Stimulated activated CD4-positive, alpha-beta T cell treated with anti-CD3 and anti-CD28 coated beads, Interleukin-4, amount 100 ng/mL, for 1 hour (primary cell): ENCODE measurements around the gene C17orf78.
"Not testable (repeated sequence)": the region's sequence is repeated elsewhere in the genome, so short reads cannot be mapped to it uniquely, and the experiment has no call there.

Experiments used
- DNase-seq: peaks from one replicate; pipeline ENCODE4 v3.0.0-alpha.2; 2020

C17orf78 gene

GRCh38 chr17:37375706-37376105 is at the start of gene C17orf78:
Gene C17orf78 (plus strand): TSS chr17:37375985. CDS start chr17:37376093, 108 bp downstream.
- DNase-seq, result no peak

DNA sequence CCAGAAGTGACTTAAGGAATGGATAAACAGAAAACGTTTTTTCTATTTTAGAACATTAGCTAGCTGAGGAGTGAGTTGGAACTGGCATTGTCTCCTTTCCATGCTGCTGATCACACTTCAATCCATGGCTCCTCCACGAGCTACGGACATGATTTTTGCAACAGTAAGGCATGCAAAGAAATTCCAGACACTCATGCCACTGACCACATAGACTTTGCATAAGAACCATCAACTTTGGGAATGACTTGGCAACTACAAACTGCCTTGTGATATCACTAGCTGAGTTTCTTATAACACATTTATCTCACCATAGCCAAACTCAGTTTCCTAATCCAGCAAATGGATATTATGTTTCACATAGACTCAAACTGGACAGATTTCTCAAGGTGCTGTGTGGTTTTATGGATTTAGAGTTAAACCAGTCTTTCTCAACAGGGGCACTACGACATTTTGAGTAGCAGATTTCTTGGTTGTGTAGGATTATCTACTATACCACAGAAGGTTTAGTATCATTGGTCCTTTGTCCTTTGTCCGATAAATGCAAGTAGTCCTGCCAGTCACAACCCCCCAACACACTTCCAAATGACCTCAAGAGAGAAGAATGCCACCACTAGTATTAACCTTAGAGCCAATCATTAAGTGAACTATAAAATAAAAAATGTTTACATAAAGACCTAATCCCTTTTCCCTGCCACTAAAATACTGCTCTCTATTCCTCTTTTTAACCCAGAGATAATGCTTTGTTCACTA is 48.3 kb upstream of the C17orf78 start:
- DNase-seq, result no peak

DNA sequence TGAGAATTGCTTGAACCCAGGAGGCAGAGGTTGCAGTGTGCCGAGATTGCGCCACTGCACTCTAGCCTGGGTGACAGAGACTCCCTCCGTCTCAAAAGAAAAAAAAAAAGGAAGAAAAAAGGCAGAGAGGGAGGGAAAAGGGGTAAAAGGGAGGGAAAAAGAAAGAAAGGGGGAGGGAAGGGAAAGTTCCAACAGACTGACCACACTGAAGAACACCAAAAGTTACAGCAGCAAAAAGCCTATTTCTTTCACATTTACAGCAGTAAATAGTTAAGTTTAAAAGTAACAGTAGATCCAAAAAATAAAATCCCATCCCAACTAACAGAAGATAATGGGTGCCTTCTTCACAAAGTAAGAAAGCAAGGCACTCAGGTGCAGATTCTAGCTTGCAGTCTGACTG is 36.9 kb upstream of the C17orf78 start:
- DNase-seq, result no peak

DNA sequence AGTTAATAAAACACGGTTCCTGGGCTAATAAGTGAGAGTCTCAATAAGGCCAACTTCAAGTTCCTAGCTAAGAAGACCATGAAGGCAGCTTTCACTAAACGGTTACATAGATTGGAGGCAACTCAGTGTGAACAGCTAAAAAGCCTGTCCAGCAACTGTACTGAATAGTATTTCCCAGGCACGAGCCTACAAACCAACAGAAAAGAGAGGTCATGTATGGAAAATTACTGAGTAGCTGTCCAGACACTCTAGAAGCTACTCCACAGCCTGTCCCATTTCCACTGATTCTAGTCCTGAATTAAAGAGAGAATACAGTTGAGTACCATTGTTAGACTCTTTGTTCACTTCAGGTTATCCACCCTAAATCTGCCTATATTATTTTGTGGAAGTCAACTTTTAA is 36.5 kb upstream of the C17orf78 start:
- no peak for DNase-seq

DNA sequence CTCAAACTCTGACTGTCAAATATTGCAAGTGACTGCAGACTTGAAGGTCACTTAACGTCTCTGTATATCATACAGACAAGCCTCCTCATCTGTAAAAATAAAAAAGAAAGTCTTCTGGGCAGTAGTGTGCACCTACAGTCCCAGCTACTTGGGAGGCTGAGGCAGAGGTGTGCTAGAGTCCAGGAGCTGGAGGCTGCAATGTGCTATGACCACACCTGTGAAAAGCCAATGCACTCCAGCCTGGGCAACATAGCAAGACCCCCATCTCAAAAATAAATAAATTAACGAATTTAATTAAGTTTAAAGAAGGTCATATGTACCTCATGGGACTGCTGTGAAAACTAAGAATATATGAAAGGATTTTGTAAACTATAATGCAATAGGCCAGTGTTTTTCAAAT is 35.0 kb upstream of the C17orf78 start:
- DNase-seq, result no peak

DNA sequence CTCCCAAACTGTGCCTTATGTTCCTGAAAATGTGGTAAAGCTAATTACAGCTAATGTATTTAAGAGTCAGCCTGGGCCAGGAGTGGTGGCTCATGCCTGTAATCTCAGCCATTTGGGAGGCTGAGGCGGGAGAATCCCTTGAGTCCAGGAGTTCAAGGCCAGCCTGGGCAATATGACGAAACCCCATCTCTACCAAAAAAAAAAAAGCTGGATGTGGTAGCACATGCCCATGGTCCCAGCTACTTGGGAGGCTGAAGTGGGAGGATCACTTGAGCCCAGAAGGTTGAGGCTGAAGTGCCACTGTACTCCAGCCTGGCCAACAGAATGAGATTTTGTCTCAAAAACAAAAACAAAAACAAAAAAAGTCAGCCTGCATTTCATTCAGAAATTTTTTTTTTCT is 33.2 kb upstream of the C17orf78 start:
- no peak for DNase-seq

GRCh38 chr17:37344519-37344918 is 31.3 kb upstream of the C17orf78 start:
- no peak for DNase-seq

DNA sequence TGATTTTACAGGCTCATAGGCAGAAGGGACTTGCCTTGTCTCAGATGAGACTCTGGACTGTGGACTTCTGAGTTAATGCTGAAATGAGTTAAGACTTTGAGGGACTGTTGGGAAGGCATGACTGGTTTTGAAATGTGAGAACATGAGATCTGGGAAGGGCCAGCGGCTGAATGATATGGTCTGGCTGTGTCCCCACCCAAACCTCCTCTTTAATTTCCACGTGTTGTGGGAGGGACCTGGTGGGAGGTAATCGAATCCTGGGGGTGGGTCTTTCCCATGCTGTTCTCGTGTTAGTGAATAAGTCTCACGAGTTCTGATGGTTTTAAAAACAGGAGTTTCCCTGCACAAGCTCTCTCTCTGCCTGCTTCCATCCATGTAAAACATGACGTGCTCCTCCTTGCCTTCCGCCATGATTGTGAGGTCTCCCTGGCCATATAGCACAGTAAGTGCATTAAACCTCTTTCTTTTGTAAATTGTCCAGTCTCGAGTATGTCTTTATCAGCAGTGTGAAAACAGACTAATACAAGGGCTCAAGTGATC is 28.9 kb upstream of the C17orf78 start:
- not testable (repeated sequence) for DNase-seq

GRCh38 chr17:37356796-37357569 is 18.8 kb upstream of the C17orf78 start:
- DNase-seq, result not testable (repeated sequence)

GRCh38 chr17:37358098-37358829 is 17.5 kb upstream of the C17orf78 start:
- DNase-seq, result peak; percentile 30

GRCh38 chr17:37358830-37359681 is 16.7 kb upstream of the C17orf78 start:
- peak; percentile 88 for DNase-seq

DNA sequence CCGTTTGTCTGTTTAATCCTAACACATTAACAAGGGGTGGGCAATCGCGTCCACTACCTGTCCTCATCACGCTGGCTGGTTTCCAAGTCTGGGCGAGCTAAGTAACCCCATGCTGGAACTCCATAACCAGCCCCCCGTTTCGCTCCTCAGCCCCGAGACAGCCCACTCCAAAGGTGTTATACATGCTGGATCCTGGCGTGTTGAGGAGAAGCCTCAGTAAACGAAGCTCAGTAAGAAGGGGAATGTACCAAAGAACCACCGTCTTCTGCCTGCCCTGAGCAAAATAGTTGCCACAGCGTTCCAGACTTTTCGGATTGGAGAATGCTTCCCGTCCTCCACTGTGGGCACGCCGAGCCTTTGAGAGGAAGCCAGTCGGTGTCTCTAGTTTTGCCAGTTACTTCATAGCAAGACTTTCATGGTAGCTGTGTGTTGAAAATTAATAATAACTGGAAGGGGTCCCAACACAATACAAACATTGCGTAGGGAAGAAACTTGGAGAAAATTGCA is 16.1 kb upstream of the C17orf78 start:
- DNase-seq, result no peak

- no peak for DNase-seq
Observed at GRCh38 chr17:37360632-37361031, 15.2 kb upstream of the C17orf78 start.

- no peak for DNase-seq
Observed at GRCh38 chr17:37361543-37361942, 14.2 kb upstream of the C17orf78 start.

DNA sequence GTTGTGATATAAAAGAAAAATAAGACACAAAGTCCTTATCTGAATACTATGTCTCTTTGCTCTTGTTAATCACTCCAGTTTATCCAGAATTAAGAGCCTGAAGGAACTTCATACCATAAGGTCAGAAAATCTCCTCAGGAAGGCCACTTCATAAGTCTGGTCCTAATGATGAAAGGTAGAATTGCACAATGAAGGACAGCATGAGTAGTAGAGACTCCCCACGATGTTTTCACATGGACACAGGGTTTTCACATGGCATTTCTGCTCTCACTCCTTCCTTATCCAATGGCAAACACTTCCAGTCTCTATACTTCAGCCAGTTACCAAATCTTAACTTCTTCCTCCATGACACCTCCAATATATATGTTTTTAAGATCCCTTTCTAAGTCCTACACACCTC is 10.2 kb upstream of the C17orf78 start:
- DNase-seq, result no peak

- DNase-seq, result no peak
Observed at GRCh38 chr17:37368577-37368976, 7.2 kb upstream of the C17orf78 start.

DNA sequence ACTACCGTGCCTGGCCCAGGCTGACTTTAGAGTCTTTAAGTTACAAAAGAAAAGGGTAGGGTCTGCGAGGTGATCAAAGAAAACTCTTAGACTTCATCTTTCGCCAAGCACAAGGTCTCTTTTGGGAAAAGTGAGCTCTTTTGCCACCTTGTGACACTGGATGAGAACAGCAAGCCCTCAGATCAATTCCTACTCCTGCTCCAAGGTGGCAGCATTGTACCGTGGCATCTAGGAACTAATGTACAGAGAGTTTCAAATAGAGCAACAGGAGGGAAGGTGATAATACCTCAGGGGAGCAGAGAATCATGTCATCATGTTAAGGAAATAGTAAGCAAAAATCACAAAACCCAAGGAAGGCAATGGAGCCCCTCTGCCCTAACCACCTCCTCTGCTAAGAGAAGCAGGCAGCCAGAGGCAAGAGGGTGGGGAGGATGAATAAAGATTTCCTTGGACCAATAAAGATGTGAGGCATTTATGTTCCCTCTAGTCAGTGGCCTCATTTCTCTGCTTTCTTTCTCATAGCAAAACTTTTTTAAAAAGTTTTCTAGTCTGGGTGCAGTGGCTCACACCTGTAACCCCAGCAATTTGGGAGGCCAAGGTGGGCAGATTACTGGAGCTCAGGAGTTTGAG is 2.1 kb upstream of the C17orf78 start:
- peak; percentile 51 for DNase-seq

DNA sequence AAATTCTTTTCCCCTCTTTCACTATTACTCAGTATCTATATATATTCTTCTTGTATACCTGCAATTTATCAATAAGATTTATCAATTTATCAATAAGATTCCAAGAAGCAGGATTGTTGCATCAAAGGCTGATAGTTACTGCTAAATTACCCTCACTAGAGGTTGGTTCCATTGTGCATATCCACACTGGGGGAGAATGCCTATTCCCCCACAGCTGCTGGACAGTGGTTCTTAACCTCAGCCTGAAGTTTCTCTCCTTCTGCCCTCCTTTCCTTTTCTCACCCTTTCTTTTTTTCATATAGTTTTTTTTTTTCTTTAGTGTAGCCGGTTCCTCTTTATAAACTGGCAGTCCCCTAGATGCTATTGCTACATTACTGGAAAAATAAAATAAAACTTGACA is 6.3 kb downstream of the C17orf78 start:
- DNase-seq, result no peak

DNA sequence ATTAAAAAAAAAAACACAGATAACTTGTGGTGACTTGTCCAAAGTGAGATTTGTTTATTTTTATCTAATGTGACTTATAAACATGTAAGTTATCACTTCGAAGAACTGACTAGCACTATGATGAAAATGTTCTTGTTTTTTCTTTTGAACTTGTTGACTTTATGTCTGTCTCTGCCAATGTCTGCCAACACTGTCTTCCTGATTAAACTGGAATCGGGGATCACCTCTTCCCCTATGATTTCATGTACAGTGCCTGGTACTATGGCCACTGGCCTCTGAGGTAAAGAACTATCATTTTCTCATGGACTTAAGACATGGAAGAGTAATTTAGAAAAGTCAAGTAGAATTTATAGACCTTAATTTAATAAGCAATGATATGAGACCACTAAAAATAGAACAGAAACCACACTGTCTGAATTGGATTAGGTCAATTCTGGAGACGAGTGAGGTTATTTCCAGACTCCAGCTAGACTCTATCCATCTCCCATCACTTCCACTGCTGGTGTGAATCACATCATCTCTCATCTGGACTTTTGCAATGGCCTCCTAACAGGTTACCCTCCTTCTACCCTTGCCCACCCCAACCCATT is 8.9 kb downstream of the C17orf78 start:
- DNase-seq, result no peak

DNA sequence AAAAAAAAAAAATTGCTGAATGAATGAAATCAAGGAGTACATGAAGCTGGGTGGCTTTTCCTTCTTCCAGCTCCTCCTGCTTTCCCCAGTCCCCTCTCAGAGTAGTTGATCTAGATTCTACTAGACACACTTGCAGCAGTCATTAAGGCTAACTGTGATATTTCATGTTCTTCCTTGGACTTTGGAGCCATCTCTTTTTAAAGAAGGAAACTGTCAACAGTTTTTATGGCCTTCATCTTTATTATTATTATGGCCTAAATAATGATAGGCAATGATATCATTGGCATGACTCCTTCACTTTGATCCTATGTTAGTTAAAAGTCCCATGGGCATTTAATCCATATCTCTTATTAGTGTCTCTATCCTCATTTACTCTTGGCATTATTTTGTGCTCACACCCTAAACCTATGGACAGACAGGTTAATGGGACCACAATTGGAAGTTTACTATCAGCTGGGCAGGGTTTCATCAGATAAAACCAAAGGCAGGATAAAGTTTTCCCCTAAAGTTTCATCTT is 9.7 kb downstream of the C17orf78 start:
- DNase-seq, result no peak

DNA sequence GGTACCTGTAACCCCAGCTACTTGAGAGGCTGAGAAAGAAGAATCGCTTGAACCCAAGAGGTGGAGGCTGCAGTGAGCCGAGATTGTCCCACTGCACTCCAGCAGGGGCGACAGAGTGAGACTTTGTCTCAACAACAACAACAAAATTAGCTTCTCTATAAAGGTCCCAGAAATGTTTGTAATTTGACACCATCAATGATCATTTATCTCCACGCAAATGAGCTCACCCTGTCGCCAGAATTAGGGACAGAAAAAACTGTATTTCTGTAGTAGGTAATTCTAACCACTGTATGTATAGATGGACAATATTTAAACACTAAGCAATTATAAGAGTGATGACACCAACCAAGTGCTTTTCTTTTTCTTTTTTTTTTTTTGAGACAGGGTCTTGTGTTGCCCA is 10.7 kb downstream of the C17orf78 start:
- no peak for DNase-seq
